GM20000 (cell line): Measurements from ENCODE around the gene ZRANB1.

ENCODE experiments used
- DNase-seq: peaks from one replicate; pipeline ENCODE4 v3.0.0; 2012; ENCODE audit warnings: low spot score
- TF ChIP-seq, protein P1 (sequence below): IDR thresholded peaks from 2 replicates; pipeline ENCODE4 v1.5.1; 2012; ENCODE audit warnings: mild to moderate bottlenecking, control low read depth; ENCODE audit errors: extremely low read depth, missing control alignments

The ZRANB1 gene

DNA sequence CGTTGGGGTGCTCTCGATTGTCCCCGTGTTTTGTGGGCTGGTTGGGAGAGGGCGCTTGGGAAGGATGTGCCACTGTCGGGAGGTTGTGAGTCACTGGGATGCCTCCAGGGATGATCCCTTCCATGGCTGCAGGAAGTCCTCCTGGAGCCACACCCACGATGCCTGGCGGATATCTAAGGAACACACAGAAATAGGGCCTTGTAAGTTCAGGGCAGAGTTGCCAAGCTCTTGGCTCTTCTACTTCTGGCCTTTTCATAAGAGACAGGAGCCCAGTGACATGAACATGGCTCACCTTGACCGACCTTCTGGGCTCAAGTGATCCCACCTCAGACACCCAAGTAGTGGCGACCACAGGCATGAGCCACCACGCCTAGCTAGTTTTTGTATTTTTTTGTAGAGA lies 47.6 kb downstream of the ZRANB1 start:
- TF ChIP-seq, protein P1, sequence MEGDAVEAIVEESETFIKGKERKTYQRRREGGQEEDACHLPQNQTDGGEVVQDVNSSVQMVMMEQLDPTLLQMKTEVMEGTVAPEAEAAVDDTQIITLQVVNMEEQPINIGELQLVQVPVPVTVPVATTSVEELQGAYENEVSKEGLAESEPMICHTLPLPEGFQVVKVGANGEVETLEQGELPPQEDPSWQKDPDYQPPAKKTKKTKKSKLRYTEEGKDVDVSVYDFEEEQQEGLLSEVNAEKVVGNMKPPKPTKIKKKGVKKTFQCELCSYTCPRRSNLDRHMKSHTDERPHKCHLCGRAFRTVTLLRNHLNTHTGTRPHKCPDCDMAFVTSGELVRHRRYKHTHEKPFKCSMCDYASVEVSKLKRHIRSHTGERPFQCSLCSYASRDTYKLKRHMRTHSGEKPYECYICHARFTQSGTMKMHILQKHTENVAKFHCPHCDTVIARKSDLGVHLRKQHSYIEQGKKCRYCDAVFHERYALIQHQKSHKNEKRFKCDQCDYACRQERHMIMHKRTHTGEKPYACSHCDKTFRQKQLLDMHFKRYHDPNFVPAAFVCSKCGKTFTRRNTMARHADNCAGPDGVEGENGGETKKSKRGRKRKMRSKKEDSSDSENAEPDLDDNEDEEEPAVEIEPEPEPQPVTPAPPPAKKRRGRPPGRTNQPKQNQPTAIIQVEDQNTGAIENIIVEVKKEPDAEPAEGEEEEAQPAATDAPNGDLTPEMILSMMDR, result no peak
- DNase-seq, result no peak

DNA sequence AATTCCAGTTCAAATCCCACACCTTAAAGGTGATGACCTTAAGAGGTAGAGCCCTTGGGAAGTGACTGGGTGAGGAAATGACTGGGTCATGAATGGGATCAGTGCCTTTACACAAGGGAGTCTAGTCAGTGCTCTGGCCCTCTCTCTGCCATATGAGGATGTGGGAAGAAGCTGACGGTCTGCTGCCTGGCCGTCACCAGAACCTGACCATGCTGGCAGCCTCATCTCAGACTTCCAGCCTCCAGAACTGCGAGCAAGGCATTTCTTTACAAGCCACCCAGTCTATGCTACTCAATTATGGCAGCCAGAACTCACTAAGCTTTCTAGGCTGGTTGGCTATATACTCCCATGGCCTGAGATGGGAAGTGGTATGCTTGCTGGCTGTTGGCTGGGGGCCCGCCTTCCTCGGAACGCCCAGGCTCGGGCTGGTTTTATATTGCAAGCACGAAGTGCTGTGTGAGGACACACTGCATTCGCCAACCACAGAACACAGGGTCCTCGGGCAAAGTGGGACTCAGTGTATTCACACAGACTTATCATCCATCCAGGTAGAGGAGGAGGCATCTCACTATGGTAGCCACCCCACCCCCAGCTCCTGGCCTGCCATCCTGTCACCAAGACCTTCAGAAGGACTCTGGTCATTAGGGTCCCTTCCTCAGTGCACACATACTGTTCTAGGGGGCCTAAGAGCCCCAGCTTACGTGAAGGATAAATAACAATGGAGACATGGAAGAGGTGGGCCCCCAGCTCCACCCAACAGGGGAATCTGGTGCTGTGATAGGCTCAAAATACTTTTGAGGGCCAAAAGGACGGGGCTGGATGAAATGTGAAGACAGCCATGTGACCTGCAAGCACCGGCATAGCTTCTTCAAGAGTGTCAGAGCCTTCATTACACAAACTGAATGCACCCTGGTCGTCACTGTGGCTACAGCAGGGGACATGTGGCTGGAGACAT lies 49.0 kb downstream of the ZRANB1 start:
- no peak for DNase-seq
- TF ChIP-seq, protein P1, result no peak

DNA sequence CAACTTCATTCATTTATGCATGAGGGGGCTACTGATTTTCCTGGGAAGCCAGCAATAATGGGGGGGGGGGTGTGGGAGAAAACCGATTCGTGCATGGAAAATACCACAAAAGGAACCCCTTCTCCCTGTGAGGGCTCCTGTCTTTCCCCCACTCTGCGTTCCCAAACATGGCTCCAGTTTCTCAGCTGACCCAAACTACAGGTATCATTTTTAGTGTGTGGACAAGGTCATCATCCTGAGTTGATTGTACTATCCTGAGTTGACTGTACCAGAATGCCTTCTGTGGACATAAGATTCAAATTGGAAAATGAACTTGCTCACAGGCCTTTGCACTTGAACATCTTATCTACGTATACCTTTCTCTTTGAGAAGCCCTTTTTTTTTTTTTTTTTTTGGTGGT lies 49.9 kb downstream of the ZRANB1 start:
- DNase-seq, result no peak
- TF ChIP-seq, protein P1, result no peak

DNA sequence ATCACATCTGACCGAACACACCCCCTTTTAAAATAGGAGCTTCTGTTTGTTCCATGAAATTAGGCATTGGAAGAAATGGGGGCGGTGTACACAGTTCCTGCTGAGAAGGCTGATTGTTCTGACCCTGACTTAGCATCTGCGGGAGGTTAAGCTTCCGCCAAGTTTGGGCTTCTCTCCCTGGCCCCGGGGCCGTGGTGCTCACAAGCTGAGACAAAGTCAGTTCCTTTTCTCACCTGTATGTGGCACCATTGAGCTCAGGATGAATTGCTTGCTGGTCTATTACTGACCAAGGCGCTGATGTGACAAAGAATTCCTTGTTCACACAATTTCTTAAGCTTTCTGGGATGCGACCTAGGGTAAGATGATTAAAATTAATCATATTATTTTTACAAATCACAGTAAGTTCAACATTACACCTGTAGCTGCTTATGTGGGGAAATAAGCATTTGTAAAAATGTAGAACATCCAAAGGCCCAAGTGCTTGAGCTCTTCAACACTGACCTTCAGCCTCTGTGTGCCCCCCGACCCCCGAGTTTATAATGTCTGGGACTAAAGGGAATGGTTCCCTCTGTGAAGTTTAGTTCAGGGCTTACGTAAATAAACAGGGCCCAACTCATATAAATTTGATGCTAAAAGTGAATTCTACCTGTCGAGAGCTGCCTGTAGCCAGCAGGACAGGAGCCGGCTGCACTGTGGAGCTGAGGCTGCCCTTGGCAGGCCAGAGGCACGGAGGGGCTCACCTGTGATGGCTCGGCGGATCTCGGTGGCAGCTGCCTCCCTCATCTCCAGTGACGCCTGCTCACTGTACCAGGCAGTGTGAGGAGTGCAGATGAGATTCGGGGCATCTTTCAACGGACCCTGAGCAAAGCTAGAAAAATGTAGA lies 50.8 kb downstream of the ZRANB1 start:
- peak; percentile 25 for DNase-seq

DNA sequence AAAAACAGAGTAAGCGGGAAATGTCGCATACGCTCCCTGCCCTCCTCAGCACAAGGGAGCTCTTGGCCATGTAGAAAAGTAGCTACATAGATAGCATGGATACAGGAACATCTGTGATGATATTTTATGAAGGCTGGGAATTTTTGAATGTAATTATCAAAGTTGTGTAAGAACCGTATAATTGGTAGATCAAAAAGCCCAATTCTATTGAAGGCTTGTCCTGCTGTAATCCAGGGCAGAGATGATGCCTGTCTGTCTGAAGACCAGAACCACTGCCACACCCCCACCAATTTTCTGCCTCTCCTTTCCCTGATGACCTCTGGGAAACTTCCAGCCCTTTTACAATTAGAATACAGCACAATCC lies 51.4 kb downstream of the ZRANB1 start:
- TF ChIP-seq, protein P1, result no peak
- no peak for DNase-seq

More for the DNA sequence above, 50.8 kb downstream of the ZRANB1 start:
- TF ChIP-seq, protein P1, result peak; percentile 28

DNA sequence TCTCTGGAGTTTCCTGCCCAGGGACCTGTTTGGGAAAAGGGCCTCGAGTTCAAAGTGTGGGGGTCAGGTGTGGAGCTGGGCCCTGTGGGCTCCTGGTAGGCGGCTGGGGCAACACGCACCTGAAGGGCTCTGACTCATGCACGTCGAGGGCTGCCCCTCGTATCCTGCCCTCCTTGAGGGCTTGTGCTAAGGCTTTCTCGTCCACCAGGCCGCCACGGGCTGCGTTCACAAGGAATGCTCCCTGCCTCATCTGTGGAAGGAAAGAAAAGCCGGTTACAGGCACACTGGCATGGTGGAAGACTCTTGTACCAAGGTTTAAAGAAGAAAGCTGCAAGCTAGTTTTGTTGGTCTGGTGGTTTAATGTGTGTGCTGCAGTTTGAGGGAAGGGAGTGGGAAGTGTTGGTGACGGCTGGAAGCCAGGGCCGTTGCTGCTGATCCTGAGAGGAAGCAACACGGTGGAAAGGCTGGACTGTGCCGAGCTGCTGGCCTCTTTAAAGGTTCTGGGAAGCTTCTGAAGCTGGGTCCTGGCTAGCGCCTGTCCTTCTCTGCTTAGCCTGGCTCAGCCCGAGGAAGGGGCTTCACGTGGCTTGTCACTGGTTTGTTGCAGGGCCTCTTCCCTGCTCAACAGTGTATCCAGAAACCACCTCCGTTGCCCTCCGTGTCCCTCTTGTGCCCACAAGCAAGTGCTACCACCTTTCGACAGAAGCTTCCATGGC lies 52.0 kb downstream of the ZRANB1 start:
- no peak for DNase-seq
- TF ChIP-seq, protein P1, result no peak
